Stimulated activated CD8-positive, alpha-beta memory T cell treated with anti-CD3 and anti-CD28 coated beads, Interleukin-7, amount 100 ng/mL, for 24 hours (primary cell): Measurements from ENCODE around the gene NLGN3.
"Not testable (repeated sequence)": the region's sequence is repeated elsewhere in the genome, so short reads cannot be mapped to it uniquely, and the experiment has no call there.

Experiments used
- DNase-seq: peaks from one replicate; pipeline ENCODE4 v3.0.0-alpha.2; 2020; ENCODE audit warnings: low read depth

NLGN3 gene

DNA sequence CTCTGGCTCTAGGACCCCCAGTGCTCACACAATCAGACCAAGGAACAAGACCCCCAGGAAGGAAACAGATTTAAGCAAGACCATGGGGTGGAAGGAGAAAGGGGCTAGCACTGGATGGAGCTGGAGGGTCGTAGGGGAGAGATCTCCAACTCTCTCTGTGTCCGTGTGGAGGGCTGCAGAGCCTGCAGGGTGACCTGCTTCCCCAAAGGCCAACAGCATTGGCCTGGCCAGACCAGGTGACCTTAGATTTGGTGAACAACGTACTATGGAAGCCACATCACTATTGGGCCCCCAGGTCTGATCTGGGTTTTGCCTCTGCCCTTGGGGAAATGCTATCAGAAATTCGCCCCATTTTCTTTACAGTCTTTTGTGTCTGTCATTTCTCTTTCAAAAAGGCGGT, 26.0 kb downstream of the NLGN3 start:
- no peak for DNase-seq

- DNase-seq: no peak
Observed at GRCh38 chrX:71171110-71171801, 26.6 kb downstream of the NLGN3 start.

DNA sequence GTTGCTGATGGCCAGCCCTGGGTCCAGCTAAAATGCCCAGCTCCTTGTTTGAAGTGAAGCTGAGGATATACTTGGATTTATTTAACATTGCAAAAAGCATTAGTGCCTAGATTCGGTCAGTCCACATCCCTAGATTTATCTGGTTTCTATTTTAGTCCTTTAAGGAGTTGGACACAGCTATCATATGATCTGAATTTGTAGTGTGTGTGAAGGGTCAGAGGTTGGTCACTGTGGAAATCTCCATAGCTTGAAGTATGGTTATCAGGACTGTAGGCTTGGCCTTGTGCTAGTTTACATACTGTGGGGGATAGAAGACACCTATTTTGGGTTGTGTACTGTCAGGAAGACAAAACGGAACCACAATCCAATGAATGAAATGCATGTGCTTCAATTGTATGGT, 28.8 kb downstream of the NLGN3 start:
- DNase-seq: no peak

- no peak for DNase-seq
Observed at GRCh38 chrX:71174795-71175194, 30.2 kb downstream of the NLGN3 start.

GRCh38 chrX:71175531-71175930, 30.9 kb downstream of the NLGN3 start:
- DNase-seq: no peak

GRCh38 chrX:71177327-71177726, 32.7 kb downstream of the NLGN3 start:
- no peak for DNase-seq

- no peak for DNase-seq
Observed at GRCh38 chrX:71178908-71179307, 34.3 kb downstream of the NLGN3 start.

DNA sequence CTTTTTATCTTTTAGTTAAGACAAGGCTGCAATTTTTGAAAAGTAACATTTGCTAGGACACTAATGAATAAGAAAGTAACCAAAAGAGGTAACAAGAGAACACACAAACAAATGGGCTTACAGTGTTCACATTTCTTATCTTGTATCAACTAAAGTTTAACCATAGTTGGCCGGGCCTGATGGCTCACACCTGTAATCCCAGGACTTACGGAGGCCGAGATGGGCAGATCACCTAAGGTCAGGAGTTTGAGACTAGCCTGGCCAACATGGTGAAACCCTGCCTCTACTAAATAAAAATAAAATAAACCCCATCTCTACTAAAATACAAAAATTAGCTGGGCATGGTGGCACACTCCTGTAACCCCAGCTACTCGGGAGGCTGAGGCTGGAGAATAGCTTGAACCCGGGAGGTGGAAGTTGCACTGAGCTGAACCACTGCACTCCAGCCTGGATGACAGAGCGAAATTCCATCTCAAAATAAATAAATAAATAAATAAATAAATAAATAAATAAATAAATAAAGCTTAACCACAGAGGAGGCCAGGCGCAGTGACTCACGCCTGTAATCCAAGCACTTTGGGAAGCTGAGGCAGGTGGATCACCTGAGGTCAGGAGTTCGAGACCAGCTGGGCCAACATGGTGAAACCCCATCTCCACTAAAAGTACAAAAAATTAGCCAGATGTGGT, 36.1 kb downstream of the NLGN3 start:
- not testable (repeated sequence) for DNase-seq

DNA sequence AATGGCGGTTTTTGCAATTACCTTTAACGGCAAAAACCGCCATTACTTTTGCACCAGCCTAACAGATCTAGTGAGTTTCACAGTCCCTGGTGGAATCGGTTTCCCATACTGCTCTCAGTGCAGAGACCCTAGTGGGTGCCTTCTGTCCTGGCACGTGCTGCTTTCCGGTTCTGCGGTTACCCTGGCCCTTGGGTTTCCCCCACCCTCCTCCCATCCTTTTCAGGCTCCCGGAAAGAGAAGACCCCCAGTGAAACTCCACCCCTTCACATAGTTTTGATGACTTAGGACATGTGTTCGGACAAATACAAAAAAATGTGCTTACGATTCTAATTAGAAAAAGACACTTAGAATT, 36.9 kb downstream of the NLGN3 start:
- DNase-seq: no peak

GRCh38 chrX:71181910-71182799, 37.5 kb downstream of the NLGN3 start:
- DNase-seq: peak; percentile 53

- no peak for DNase-seq
Observed at GRCh38 chrX:71182871-71183270, 38.2 kb downstream of the NLGN3 start.

DNA sequence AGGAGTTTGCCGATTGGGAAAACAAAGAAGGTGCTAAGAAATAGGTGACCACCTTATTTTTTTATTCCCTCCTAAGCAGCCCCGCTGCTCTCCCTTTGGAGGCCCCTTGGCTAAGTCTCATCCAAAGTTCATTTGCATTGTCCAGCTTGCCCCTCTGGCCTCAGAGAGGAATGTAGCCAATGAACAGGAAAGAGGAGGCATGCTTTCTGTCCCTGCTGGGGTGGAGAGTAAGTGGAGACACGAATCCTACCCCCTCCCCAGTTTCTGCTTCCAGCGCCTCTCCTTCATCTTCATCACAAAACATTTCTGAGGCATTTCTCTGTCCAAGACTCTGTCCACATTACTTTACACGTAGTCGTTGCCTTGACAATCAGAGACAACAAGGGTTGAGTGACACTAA, 38.7 kb downstream of the NLGN3 start:
- DNase-seq: no peak

DNA sequence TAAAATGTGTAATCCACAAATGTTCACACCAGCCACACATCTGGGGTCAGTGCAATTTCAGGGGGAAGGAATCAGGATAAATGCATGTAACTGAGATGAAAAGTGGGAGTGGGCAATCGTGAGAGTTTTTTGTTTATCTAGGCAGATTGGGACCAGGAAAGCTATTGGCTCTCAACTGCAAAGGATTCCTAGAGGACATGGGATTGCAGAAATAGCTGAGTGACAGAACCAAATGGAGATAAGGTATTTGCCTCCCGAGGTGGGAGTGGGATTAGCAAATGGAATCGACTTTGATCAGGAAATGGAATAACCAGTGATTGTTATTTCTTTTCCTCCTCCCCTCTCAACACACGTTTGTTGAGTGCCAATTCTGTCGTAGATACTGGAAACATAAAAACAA, 39.5 kb downstream of the NLGN3 start:
- no peak for DNase-seq

DNA sequence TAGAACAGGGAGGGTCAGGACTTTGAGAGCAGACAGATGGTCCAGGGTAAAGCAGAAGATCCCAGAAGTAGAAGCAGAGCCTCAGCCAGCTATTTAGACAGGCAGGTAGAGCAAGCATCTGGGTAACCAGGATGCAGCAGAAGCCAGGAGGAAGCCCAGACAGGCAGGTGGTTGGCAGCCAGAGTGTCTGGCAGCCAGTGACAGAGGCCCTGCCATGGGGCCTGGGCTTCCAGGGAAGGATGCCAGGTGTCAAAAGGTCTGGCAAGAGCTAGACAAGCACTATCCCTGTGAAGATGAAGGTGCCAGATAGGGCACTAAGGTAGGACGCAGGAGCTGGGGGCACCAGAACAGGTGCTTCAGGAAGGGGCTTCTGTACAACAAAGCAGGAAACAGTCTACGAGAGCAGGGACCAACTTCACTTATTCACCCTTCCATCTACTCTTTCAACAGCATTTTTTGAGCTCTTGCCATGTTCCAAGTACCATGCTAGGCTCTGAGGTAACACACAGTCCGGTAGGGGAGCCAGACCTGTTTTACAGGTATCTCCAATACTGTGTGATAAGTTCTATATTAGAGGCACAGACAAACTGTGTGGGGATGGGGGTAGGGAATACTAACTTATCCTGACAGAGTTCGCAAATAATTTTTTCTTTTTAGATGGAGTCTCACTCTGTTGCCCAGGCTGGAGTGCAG, 40.3 kb downstream of the NLGN3 start:
- no peak for DNase-seq

DNA sequence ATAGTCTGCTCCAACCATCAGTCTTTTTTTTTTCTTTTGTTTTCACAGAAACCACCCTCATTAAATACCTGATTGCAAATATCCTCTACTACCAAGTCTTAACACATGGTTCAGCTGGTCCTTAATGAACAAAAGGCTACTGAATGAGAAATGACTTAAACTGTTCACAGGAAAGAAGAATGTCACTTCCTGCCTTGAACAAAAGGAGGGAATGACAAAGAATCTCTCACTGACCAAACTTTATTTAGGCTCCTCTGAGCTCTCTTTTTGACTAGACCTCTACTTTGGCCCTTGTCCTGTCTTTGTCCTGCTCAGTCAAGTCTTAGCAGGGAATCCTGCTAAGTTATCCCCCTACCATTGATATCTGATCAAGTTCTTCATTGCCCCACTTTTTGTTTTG, 46.6 kb downstream of the NLGN3 start:
- DNase-seq: no peak

DNA sequence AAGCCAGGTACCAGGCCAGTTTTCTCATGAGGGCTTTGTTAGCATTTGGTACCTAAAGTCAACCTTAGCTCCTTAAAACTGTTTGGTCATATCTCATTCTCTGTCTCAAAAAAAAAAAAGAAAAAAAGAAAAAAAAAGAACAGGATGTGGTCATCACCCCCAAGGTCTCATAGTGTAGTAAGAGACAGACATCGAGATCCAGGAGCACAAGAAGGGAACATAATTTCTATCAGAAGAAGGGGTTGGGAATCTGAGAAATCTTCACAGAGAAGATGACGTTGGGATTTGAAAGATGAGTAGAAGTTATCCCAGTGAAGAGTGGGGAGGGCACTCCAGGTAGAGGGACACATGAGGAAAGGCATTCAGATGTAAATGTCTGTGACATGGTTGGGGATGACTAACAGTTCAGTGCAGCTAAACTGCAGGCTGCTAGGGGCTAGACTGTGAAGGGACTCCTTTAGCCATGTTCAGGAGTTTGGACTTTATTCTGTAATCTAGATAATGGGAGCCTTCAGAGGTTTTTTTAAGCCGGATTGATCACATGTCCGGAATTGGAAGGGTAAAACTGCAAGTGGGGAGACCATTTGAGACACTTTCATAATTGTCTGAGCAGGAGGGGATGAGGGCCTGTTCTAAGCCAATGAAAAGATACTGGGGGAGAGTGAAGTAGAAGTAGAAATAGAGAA, 51.5 kb downstream of the NLGN3 start:
- no peak for DNase-seq

GRCh38 chrX:71198066-71198465, 53.4 kb downstream of the NLGN3 start:
- DNase-seq: no peak

- DNase-seq: no peak
Observed at GRCh38 chrX:71199252-71200008, 54.8 kb downstream of the NLGN3 start.

- no peak for DNase-seq
Observed at GRCh38 chrX:71210816-71211215, 66.2 kb downstream of the NLGN3 start.

GRCh38 chrX:71212536-71212935, 67.9 kb downstream of the NLGN3 start:
- DNase-seq: no peak

DNA sequence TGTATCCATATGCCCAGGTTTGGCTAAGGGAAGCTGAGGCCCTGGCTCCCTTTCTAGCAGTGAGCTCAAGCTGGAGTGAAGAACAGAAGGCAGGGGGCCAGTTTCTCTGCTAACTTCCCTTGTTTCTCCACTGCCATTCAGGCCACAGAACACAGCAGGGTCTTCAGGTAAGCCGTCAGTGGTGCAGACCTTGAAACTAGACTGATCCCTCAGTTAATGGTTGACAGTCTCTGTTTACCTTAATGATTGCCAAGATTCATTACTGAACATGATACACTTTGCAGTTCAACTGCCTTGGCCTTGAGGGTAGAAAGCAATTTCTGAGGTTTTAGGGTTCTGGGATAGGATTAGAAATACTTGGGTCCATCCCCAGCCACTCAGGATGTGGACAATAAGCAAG, 69.5 kb downstream of the NLGN3 start:
- DNase-seq: no peak
